H1 (cell line): ENCODE data around the gene ASF1B. TPM values are rescaled to one million over a fixed set of nuclear protein-coding genes. Genes with fewer than 3 reads are reported as not detected.

ENCODE experiments used
- ASH2L ChIP-seq: fragments of 200-600, 300-600 bp; sonication (generic); IDR thresholded peaks from one replicate; pipeline ENCODE4 v1.7.1; 2017; ENCODE audit warnings: low read length
- CEBPB ChIP-seq: IDR thresholded peaks from 2 replicates; pipeline ENCODE4 v1.6.1; 2012; ENCODE audit warnings: low read depth, low read length
- CHD2 ChIP-seq: IDR thresholded peaks from 2 replicates; pipeline ENCODE4 v1.6.1; 2012; ENCODE audit warnings: low read length, improper control_type of control experiment
- SP1 ChIP-seq: IDR thresholded peaks from 2 replicates; pipeline ENCODE4 v1.6.1; 2011; ENCODE audit warnings: low read depth, low read length
- polyA plus RNA-seq, 7 experiments: library from polyadenylated mRNA; depleted of rRNA in 3 of 7; stranded (reverse) in 5 of 7; unstranded in 2 of 7; fragments of >200 nt in 5 of 7; fragments of 200-250 nt in 2 of 7; gene quantifications; 1 replicate in 5 of 7; 2 replicates in 1 of 7; 4 replicates in 1 of 7; pipeline versions ENCODE4 v1.2.1 to v1.2.3, GENCODE V29; 2011 to 2013; ENCODE audit warnings: missing spikeins in 2 of 7, mixed read lengths in 2 of 7
- total RNA-seq: library from RNA; stranded (reverse); fragmentation: NEBNext Ultra II Directional; extraction: Animal tissue kit (Norgen Biotek cat#: 25700); gene quantifications from 2 replicates; pipeline ENCODE4 v1.2.1, GENCODE V29; 2021

The ASF1B gene
- total and polyA plus RNA-seq, 2 of the 8 experiments (the other 6 are each of a cell fraction or from before 2014, with no cell fraction given) = 32.6 to 59.2 TPM

GRCh38 chr19:14093117-14093823 lies 43.1 kb downstream of the ASF1B start (continued):
- no peak for TF ChIP-seq SP1
- TF ChIP-seq CHD2 = no peak
- TF ChIP-seq ASH2L = no peak
- TF ChIP-seq CEBPB = no peak
